ENCODE results near the gene M1AP. TPM values are rescaled to one million over a fixed set of nuclear protein-coding genes. Genes with fewer than 3 reads are reported as not detected.

M1AP gene
- polyA plus RNA-seq, 3 donors: 1.00 to 4.6 (median 1.8) TPM

DNA sequence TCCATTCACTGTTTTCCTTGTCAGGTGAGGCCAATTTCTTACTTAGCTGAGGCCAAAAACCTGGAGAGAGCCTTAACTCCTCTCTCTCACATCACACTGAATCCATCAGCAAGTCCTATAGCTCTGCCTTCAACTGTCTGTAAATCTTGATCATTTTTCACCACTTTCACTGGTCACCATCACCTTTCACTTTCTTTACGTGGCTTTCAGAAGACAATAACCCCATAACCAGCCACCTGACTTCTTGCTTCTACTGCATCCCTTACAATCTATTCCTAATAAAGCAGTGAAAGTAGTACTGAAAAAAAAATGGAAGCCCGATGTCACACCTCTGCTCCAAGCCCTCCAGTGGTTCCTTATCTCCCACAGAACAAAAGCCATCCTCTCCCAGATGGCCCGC, 102.1 kb downstream of the M1AP start:
- no peak overlapping the region for H3K4me2 ChIP-seq (replicated peaks; ENCODE audit: extremely low read depth, low read length, poor library complexity, severe bottlenecking)
- Mint-ChIP-seq H3K27me3 (ENCODE audit: low read depth in 3 of 3) (peaks cover 5 to 7% (median 6%) of the 10 kb centered on the region in 3 donors), H3K36me3 (peaks cover 15 to 17% of the 10 kb centered on the region in 2 donors), H3K4me1 (peaks cover 21% of the 10 kb centered on the region), H3K27ac (no peak overlapping the region), H3K9me3 (no peaks in the 10 kb centered on the region), H3K4me3 (no peak overlapping the region)
- no peak overlapping the region for H2AFZ ChIP-seq (ENCODE audit: insufficient read depth, low read depth, low read length, poor library complexity, severe bottlenecking)
- H3K27me3 ChIP-seq (ENCODE audit: control insufficient read depth in 2 of 2, insufficient read depth in 2 of 2, low read length in 2 of 2): no peaks in the 10 kb centered on the region
- H3K36me3 ChIP-seq (replicated peaks in 1 of 2; ENCODE audit: control insufficient read depth in 1 of 2, insufficient read depth in 2 of 2, low read length in 2 of 2): peaks cover 0 to 1% of the 10 kb centered on the region in 2 donors
- peaks cover 18% of the 10 kb centered on the region for H3K79me2 ChIP-seq (ENCODE audit: insufficient read depth, low read length)
- H3K9ac ChIP-seq (ENCODE audit: insufficient read depth, low read length, poor library complexity, severe bottlenecking): no peak overlapping the region
- H4K20me1 ChIP-seq (ENCODE audit: insufficient read depth, low read length): no peaks in the 10 kb centered on the region
- no peak for DNase-seq
- H3K9me3 ChIP-seq (replicated peaks in 1 of 2; ENCODE audit: control insufficient read depth in 1 of 2, insufficient read depth in 1 of 2, low read length in 2 of 2): no peaks in the 10 kb centered on the region
- TF ChIP-seq, protein P1, sequence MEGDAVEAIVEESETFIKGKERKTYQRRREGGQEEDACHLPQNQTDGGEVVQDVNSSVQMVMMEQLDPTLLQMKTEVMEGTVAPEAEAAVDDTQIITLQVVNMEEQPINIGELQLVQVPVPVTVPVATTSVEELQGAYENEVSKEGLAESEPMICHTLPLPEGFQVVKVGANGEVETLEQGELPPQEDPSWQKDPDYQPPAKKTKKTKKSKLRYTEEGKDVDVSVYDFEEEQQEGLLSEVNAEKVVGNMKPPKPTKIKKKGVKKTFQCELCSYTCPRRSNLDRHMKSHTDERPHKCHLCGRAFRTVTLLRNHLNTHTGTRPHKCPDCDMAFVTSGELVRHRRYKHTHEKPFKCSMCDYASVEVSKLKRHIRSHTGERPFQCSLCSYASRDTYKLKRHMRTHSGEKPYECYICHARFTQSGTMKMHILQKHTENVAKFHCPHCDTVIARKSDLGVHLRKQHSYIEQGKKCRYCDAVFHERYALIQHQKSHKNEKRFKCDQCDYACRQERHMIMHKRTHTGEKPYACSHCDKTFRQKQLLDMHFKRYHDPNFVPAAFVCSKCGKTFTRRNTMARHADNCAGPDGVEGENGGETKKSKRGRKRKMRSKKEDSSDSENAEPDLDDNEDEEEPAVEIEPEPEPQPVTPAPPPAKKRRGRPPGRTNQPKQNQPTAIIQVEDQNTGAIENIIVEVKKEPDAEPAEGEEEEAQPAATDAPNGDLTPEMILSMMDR (IDR thresholded peaks at IDR 0.05): no peak
- H3K27ac ChIP-seq (ENCODE audit: low read depth in 1 of 2, low read length in 2 of 2): no peak overlapping the region
- H3K4me1 ChIP-seq (ENCODE audit: control insufficient read depth in 1 of 2, insufficient read depth in 2 of 2, low read length in 2 of 2): peaks cover 15 to 22% of the 10 kb centered on the region in 2 donors
- no peak overlapping the region for H3K4me3 ChIP-seq (replicated peaks in 1 of 3; ENCODE audit: low read depth in 2 of 3, low read length in 3 of 3)
- intact Hi-C loops (cut with micrococcal nuclease): loop anchor here in 1 of 2 donors (10.0 kb wide), 1 partner anchor 151 kb away; no protein-coding TSS in a partner anchor
- 94% methylated on average over 2 of the region's 3 CpGs for WGBS (ENCODE audit: insufficient coverage)

DNA sequence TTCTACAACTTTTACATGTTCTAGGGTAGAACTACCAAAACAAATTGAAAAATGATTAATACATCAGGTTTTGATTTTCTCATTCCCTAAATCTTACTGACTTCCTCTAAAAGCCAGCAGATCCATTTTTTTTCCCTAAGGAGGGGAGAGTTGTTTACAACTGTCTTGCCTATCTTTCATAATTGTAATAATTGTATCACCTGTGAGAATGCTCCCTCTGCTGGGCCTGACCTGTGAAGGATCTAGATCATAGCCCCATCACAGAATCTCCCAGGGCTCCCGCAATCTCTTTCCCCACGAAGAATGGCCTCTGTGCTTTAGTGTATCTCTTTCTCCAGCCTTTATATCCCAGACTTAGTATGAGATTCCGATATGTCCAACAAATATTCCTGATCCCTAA, 103.5 kb downstream of the M1AP start:
- H4K20me1 ChIP-seq (ENCODE audit: insufficient read depth, low read length): no peaks in the 10 kb centered on the region
- peaks cover 11 to 16% of the 10 kb centered on the region in 2 donors for H3K4me1 ChIP-seq (ENCODE audit: control insufficient read depth in 1 of 2, insufficient read depth in 2 of 2, low read length in 2 of 2)
- Mint-ChIP-seq H3K4me1 (peaks cover 13% of the 10 kb centered on the region), H3K27me3 (ENCODE audit: low read depth in 3 of 3) (peaks cover 5 to 6% (median 5%) of the 10 kb centered on the region in 3 donors), H3K36me3 (peaks cover 9 to 11% of the 10 kb centered on the region in 2 donors), H3K9me3 (no peaks in the 10 kb centered on the region), H3K27ac (peak overlapping the region in 1 of 7 donors; percentile 46), H3K4me3 (no peak overlapping the region)
- no peaks in the 10 kb centered on the region for H3K27me3 ChIP-seq (ENCODE audit: control insufficient read depth in 2 of 2, insufficient read depth in 2 of 2, low read length in 2 of 2)
- peaks cover 0 to 3% of the 10 kb centered on the region in 2 donors for H3K36me3 ChIP-seq (replicated peaks in 1 of 2; ENCODE audit: control insufficient read depth in 1 of 2, insufficient read depth in 2 of 2, low read length in 2 of 2)
- WGBS (ENCODE audit: insufficient coverage): 97% methylated on average over 3 of the region's 3 CpGs
- H3K9me3 ChIP-seq (replicated peaks in 1 of 2; ENCODE audit: control insufficient read depth in 1 of 2, insufficient read depth in 1 of 2, low read length in 2 of 2): no peaks in the 10 kb centered on the region
- no peak overlapping the region for H3K27ac ChIP-seq (ENCODE audit: low read depth in 1 of 2, low read length in 2 of 2)
- DNase-seq: no peak
- H3K4me2 ChIP-seq (replicated peaks; ENCODE audit: extremely low read depth, low read length, poor library complexity, severe bottlenecking): no peak overlapping the region
- TF ChIP-seq, protein P1 (IDR thresholded peaks at IDR 0.05): no peak
- H3K9ac ChIP-seq (ENCODE audit: insufficient read depth, low read length, poor library complexity, severe bottlenecking): no peak overlapping the region
- H3K79me2 ChIP-seq (ENCODE audit: insufficient read depth, low read length): peaks cover 6% of the 10 kb centered on the region
- H2AFZ ChIP-seq (ENCODE audit: insufficient read depth, low read depth, low read length, poor library complexity, severe bottlenecking): no peak overlapping the region
- intact Hi-C loops (cut with micrococcal nuclease): loop anchor here in 1 of 2 donors (10.0 kb wide), 1 partner anchor 150 kb away; no protein-coding TSS in a partner anchor
- H3K4me3 ChIP-seq (replicated peaks in 1 of 3; ENCODE audit: low read depth in 2 of 3, low read length in 3 of 3): no peak overlapping the region

Data from CD14-positive monocyte (primary cell).